Tibial artery (tissue), 4 donors: ENCODE results near the gene LSMEM2.

Experiments
- DNase-seq, 2 donors: peaks; one replicate each; pipeline ENCODE4 v3.0.0-alpha.2; 2019
- H3K27ac ChIP-seq, 2 donors: fragments of 200-600 bp; sonication (generic) in 1 of 2; 1 replicate in 1 of 2; 2 replicates in 1 of 2; pipeline ENCODE4 v1.5.1; 2018 to 2019; ENCODE audit warnings: mild to moderate bottlenecking in 1 of 2
- H3K27me3 ChIP-seq, 2 donors: fragments of 200-600 bp; sonication (generic) in 1 of 2; one replicate each; pipeline versions ENCODE4 v1.5.1 to v1.6.0; 2016 to 2019
- H3K36me3 ChIP-seq, 3 donors: fragments of 200-600 bp; sonication (generic) in 2 of 3; one replicate each; pipeline ENCODE4 v1.5.1; 2016 to 2019; ENCODE audit warnings: mild to moderate bottlenecking in 2 of 3
- H3K4me1 ChIP-seq, 4 donors: fragments of 200-600 bp; sonication (generic) in 2 of 4; 1 replicate in 3 of 4; 2 replicates in 1 of 4; pipeline ENCODE4 v1.5.1; 2016 to 2019
- H3K4me3 ChIP-seq, 2 donors: fragments of 200-600 bp; sonication (generic) in 1 of 2; 1 replicate in 1 of 2; 2 replicates in 1 of 2; pipeline ENCODE4 v1.5.1; 2018 to 2019; ENCODE audit warnings: mild to moderate bottlenecking in 2 of 2
- H3K9me3 ChIP-seq, 3 donors: fragments of 200-600 bp; sonication (generic) in 1 of 3; one replicate each; pipeline ENCODE4 v1.5.1; 2016 to 2019
- intact Hi-C: fragments of 100-400 bp; cut with DNase I; formaldehyde crosslinking; loops from one replicate; pipeline ENCODE4 v1.15.0; 2023; ENCODE audit warnings: low total_unique reads
- TF ChIP-seq, protein P1 (sequence below), 2 experiments: fragments of 200-600 bp in 1 of 2; fragments of 450-650 bp in 1 of 2; IDR thresholded peaks; one replicate each; pipeline ENCODE4 v1.5.1; 2017 to 2019; ENCODE audit warnings: antibody characterized with exemption in 2 of 2, mild to moderate bottlenecking in 1 of 2, moderate library complexity in 1 of 2

Gene LSMEM2

DNA sequence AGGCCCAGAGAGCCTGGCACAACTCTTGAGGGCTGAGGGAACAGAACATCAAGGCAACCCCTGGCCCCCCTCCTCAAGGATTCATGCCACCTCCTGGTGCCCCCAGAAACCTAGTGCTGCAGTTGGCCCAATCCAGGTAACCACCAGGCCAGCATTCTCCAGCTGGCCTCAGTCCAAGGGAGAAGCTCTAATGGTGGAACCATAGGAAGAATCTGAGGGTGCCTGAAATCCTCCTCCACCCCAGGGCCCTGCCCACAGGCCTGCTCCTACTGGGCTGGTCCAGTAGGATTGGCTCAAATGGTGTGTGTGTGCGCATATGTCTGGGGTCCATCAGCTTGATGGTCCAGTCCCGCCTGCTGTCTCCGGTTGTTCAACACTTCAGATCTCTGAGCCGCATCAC is 35.9 kb downstream of the LSMEM2 start:
- intact Hi-C loops = no loop called here
- DNase-seq = no peak

DNA sequence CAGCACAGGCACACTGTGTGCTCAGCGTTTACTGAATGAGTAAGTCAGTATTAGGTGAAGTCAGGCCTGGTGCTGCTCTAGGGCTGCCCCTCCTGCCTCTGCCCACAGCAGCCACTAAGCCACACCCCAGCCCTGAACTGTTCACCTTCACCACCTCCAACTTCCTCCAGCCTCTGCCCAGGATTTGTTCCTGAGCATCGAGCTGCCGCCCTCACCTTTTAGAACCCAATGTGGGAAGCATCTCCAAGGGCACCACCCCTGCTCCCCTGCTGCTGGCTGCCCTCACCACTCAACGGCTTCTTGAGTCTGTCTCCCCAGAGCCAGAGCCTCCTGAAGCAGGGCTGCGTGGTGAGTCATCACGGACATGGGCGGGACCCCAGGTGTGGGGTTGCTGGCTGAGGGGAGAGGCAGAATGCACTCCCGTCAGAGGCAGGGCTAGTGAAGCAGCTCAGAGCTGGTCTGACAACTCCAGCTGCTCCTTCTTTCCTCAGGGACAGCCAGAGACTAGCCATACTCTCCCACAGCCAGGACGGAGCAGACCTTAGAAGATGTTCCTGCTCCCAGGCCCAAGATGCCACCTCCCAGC is 37.9 kb downstream of the LSMEM2 start:
- no peak for DNase-seq
- no peak overlapping the region for H3K4me3 ChIP-seq
- no peak overlapping the region for H3K27ac ChIP-seq
- TF ChIP-seq, protein P1, sequence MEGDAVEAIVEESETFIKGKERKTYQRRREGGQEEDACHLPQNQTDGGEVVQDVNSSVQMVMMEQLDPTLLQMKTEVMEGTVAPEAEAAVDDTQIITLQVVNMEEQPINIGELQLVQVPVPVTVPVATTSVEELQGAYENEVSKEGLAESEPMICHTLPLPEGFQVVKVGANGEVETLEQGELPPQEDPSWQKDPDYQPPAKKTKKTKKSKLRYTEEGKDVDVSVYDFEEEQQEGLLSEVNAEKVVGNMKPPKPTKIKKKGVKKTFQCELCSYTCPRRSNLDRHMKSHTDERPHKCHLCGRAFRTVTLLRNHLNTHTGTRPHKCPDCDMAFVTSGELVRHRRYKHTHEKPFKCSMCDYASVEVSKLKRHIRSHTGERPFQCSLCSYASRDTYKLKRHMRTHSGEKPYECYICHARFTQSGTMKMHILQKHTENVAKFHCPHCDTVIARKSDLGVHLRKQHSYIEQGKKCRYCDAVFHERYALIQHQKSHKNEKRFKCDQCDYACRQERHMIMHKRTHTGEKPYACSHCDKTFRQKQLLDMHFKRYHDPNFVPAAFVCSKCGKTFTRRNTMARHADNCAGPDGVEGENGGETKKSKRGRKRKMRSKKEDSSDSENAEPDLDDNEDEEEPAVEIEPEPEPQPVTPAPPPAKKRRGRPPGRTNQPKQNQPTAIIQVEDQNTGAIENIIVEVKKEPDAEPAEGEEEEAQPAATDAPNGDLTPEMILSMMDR (IDR thresholded peaks at IDR 0.05) = no peak
- peaks cover 0 to 45% (median 23%) of the 10 kb centered on the region in 4 donors for H3K4me1 ChIP-seq
- H3K9me3 ChIP-seq = no peaks in the 10 kb centered on the region
- no peaks in the 10 kb centered on the region for H3K27me3 ChIP-seq
- peaks cover 0 to 24% (median 18%) of the 10 kb centered on the region in 3 donors for H3K36me3 ChIP-seq
- intact Hi-C loops = no loop called here

More for the DNA sequence above, 35.9 kb downstream of the LSMEM2 start:
- TF ChIP-seq, protein P1 (IDR thresholded peaks at IDR 0.05) = no peak
- peaks cover 0 to 33% (median 13%) of the 10 kb centered on the region in 4 donors for H3K4me1 ChIP-seq
- H3K36me3 ChIP-seq = peaks cover 0 to 24% (median 18%) of the 10 kb centered on the region in 3 donors
- no peak overlapping the region for H3K4me3 ChIP-seq
- H3K9me3 ChIP-seq = no peaks in the 10 kb centered on the region
- H3K27me3 ChIP-seq = no peaks in the 10 kb centered on the region
- H3K27ac ChIP-seq = no peak overlapping the region

DNA sequence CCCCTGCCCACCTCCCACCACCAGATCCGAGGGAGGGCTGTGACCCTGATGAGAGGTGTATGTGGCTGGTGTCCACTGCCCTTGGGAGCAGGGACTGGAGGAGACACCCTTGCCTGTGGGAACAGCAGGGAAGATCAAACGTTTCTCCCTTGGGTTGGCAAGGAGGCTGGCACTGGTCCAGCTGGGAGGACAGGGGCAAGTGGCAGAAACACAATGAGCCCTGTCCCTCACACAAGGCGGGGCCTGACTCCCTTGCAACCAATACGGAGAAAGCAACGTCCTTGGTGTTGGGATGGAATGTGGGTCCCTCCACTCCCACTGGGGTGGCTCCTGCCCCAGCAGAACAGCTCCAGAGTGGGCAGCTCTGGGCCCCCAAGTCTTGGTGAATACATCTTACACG is 38.4 kb downstream of the LSMEM2 start:
- H3K27me3 ChIP-seq = no peaks in the 10 kb centered on the region
- no peaks in the 10 kb centered on the region for H3K9me3 ChIP-seq
- peaks cover 0 to 24% (median 18%) of the 10 kb centered on the region in 3 donors for H3K36me3 ChIP-seq
- peaks cover 0 to 50% (median 28%) of the 10 kb centered on the region in 4 donors for H3K4me1 ChIP-seq
- H3K27ac ChIP-seq = no peak overlapping the region
- H3K4me3 ChIP-seq = no peak overlapping the region
- intact Hi-C loops = no loop called here
- TF ChIP-seq, protein P1 (IDR thresholded peaks at IDR 0.05) = no peak
- no peak for DNase-seq

DNA sequence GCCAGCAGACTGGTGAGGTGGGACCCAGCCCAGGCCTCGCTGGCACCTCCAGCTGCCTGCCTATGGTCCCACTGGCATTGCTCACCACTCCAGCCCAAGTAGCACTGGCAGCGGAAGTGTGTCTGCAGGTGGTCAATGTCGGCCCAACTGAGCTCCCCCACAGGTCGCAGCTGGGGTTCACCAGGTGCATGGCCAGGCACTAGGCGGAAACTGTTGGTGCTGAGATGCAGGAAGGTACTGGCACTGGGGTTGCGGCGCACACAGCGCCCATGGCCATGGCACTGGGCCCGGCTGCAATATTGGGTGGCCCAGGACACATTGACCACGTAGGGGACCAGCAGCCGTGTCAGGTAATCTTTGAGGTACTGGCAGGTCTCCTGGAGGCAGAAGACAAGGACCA is 39.3 kb downstream of the LSMEM2 start:
- H3K4me1 ChIP-seq = peaks cover 0 to 57% (median 30%) of the 10 kb centered on the region in 4 donors
- H3K36me3 ChIP-seq = peaks cover 0 to 24% (median 18%) of the 10 kb centered on the region in 3 donors

DNA sequence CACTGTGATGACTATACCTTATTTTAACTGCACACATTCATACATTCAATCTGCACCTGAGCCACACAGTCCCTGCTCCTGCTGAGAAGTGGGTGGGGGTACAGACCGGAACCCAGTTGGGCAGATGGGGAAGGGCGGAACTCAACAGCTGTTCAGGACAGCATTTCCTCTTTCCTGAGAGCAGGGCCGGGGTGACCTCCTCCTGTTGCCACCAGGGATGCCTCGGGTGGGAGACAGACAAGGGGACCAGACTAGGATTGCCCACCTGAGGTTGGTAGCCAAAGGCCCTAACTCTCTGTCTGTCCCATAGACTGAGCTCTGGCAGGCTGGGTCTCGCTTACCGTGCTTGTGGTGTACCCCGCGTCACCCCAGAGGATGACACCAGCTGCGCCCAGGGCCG is 39.7 kb downstream of the LSMEM2 start:
- TF ChIP-seq, protein P1 (IDR thresholded peaks at IDR 0.05) = no peak
- H3K36me3 ChIP-seq = peaks cover 0 to 24% (median 18%) of the 10 kb centered on the region in 3 donors
- intact Hi-C loops = no loop called here
- H3K4me3 ChIP-seq = peak overlapping the region in 1 of 2 donors; percentile 17
- H3K27ac ChIP-seq = no peak overlapping the region
- no peaks in the 10 kb centered on the region for H3K9me3 ChIP-seq
- peaks cover 0 to 57% (median 30%) of the 10 kb centered on the region in 4 donors for H3K4me1 ChIP-seq
- H3K27me3 ChIP-seq = no peaks in the 10 kb centered on the region
- no peak for DNase-seq

More for the DNA sequence above, 39.3 kb downstream of the LSMEM2 start:
- Histone ChIP-seq H3K9me3 (no peaks in the 10 kb centered on the region), H3K27ac (no peak overlapping the region), H3K27me3 (no peaks in the 10 kb centered on the region), H3K4me3 (no peak overlapping the region)
- DNase-seq = no peak
- intact Hi-C loops = no loop called here
- TF ChIP-seq, protein P1 (IDR thresholded peaks at IDR 0.05) = no peak
